HepG2 (cell line): ENCODE measurements around the gene SQOR. TPM values are rescaled to one million over a fixed set of nuclear protein-coding genes. Genes with fewer than 3 reads are reported as not detected.

Experiments used
- ATAC-seq: fragments of 200-7000 bp; cut with Tn5 transposase; 3 replicates; pipeline ENCODE4 v1.9.1; 2020; ENCODE audit warnings: mild to moderate bottlenecking, moderate library complexity
- BruUV-seq: library from RNA; stranded (reverse); fragments of 400-500 nt; replicated peaks from 2 replicates; lab custom pipeline; 2021; lab: Mats Ljungman, UMichigan
- CTCF ChIA-PET: fragments of 300-600 bp; formaldehyde crosslinking; extraction: SDS; loops from one replicate; lab custom pipeline; 2021; ENCODE audit warnings: low total read pairs, inconsistent platforms, low intra/inter-chr PET ratio; lab: Yijun Ruan, JAX
- POLR2A ChIA-PET: fragments of 350-600 bp; sonication (Branson Sonifier 250); formaldehyde crosslinking; loops from one replicate; lab custom pipeline; 2020; ENCODE audit warnings: antibody characterized with exemption, inconsistent platforms; lab: Yijun Ruan, JAX
- DNase-seq: peaks from one replicate; pipeline ENCODE4 v3.0.0-alpha.2; 2015; ENCODE audit warnings: low spot score
- FAIRE-seq: peaks from 3 replicates; lab custom pipeline; 2011; peaks lifted over from hg19 to GRCh38; lab: Jason Lieb, UNC
- H2AFZ ChIP-seq: one replicate; pipeline ENCODE4 v1.6.1; 2011; ENCODE audit warnings: low read length, inconsistent platforms
- H3K27ac ChIP-seq: fragments of 300-600 bp; 3 replicates; pipeline ENCODE4 v1.8.0; 2011; ENCODE audit warnings: mixed run types, mild to moderate bottlenecking, mixed read lengths, low read length, inconsistent platforms; ENCODE audit not compliant: insufficient read depth; ENCODE audit errors: extremely low read length
- H3K27me3 ChIP-seq, 2 experiments: fragments of 200-600 bp in 1 of 2; 2 replicates in 1 of 2; 3 replicates in 1 of 2; pipeline versions ENCODE4 v1.6.0 to v1.8.0; 2011; ENCODE audit warnings: low read length in 2 of 2, mild to moderate bottlenecking in 2 of 2, moderate library complexity in 2 of 2, inconsistent platforms in 1 of 2; ENCODE audit not compliant: insufficient read depth in 2 of 2, control insufficient read depth in 1 of 2
- H3K36me3 ChIP-seq, 2 experiments: fragments of 200-600 bp in 1 of 2; replicated peaks in 1 of 2; 2 replicates in 1 of 2; 3 replicates in 1 of 2; pipeline versions ENCODE4 v1.5.1 to v1.8.0; 2011; ENCODE audit warnings: low read length in 2 of 2, inconsistent platforms in 1 of 2; ENCODE audit not compliant: insufficient read depth in 2 of 2, control insufficient read depth in 1 of 2
- H3K4me1 ChIP-seq: 2 replicates; pipeline ENCODE4 v1.5.1; 2012; ENCODE audit warnings: low read length, inconsistent platforms; ENCODE audit not compliant: insufficient read depth
- H3K4me2 ChIP-seq: 2 replicates; pipeline ENCODE4 v1.6.0; 2011; ENCODE audit warnings: low read depth, low read length, inconsistent platforms
- H3K4me3 ChIP-seq, 3 experiments: fragments of 200-600 bp in 1 of 3; sonication (generic), shearing (Covaris generic) in 1 of 3; replicated peaks in 1 of 3; 2 replicates each; pipeline ENCODE4 v1.5.1; 2011 to 2016; ENCODE audit warnings: low read length in 3 of 3, inconsistent platforms in 2 of 3, low read depth in 2 of 3, mild to moderate bottlenecking in 2 of 3, control low read depth in 1 of 3, mixed read lengths in 1 of 3; ENCODE audit not compliant: insufficient read depth in 1 of 3
- H3K79me2 ChIP-seq: one replicate; pipeline ENCODE4 v1.6.1; 2011; ENCODE audit warnings: low read length, inconsistent platforms; ENCODE audit not compliant: insufficient read depth
- H3K9ac ChIP-seq: 2 replicates; pipeline ENCODE4 v1.6.0; 2011; ENCODE audit warnings: mild to moderate bottlenecking, low read depth, low read length, inconsistent platforms; ENCODE audit not compliant: insufficient read depth
- H3K9me3 ChIP-seq: 2 replicates; pipeline ENCODE4 v1.5.1; 2012; ENCODE audit warnings: mild to moderate bottlenecking, low read length
- H4K20me1 ChIP-seq: 2 replicates; pipeline ENCODE4 v1.6.0; 2011; ENCODE audit warnings: inconsistent platforms, mild to moderate bottlenecking, low read length, moderate library complexity; ENCODE audit not compliant: insufficient read depth
- AGO2 ChIP-seq: fragments of 200-400 bp; formaldehyde crosslinking; optimal IDR thresholded peaks from 2 replicates; pipeline ENCODE3; 2017; ENCODE audit warnings: mild to moderate bottlenecking, low read depth, low read length, moderate library complexity
- CBX1 ChIP-seq: IDR thresholded peaks from one replicate; pipeline ENCODE4 v1.6.1; 2016; ENCODE audit warnings: antibody characterized with exemption, low read depth
- IRF2 ChIP-seq: IDR thresholded peaks from 2 replicates; pipeline ENCODE4 v1.6.1; 2018; ENCODE audit warnings: missing genetic modification reagents, missing compliant biosample characterization
- JUND ChIP-seq: sonication (generic); formaldehyde crosslinking; IDR thresholded peaks from 2 replicates; pipeline ENCODE4 v1.8.0; 2022; ENCODE audit warnings: mild to moderate bottlenecking, missing genetic modification reagents
- KLF11 ChIP-seq: IDR thresholded peaks from 2 replicates; pipeline ENCODE4 v1.6.1; 2016; ENCODE audit warnings: missing compliant biosample characterization
- MXD4 ChIP-seq: IDR thresholded peaks from 2 replicates; pipeline ENCODE4 v1.6.1; 2016; ENCODE audit warnings: mild to moderate bottlenecking, missing biosample characterization, missing genetic modification reagents
- NR3C1 ChIP-seq: sonication (generic); formaldehyde crosslinking; IDR thresholded peaks from 2 replicates; pipeline ENCODE4 v1.4.0; 2020; ENCODE audit warnings: missing genetic modification reagents
- SETDB1 ChIP-seq: sonication (generic); formaldehyde crosslinking; IDR thresholded peaks from 2 replicates; pipeline ENCODE4 v1.5.1; 2020; ENCODE audit warnings: missing genetic modification reagents, mild to moderate bottlenecking, borderline replicate concordance
- TCF7 ChIP-seq: sonication (generic); IDR thresholded peaks from 2 replicates; pipeline ENCODE4 v1.6.1; 2016; ENCODE audit warnings: antibody characterized with exemption, low read depth
- TGIF2 ChIP-seq: IDR thresholded peaks from 2 replicates; pipeline ENCODE4 v1.6.1; 2016; ENCODE audit warnings: control low read depth, missing compliant biosample characterization
- ZGPAT ChIP-seq: IDR thresholded peaks from 2 replicates; pipeline ENCODE4 v1.6.1; 2016; ENCODE audit warnings: mild to moderate bottlenecking
- ZNF260 ChIP-seq: sonication (generic); formaldehyde crosslinking; IDR thresholded peaks from 2 replicates; pipeline ENCODE4 v1.4.0; 2020; ENCODE audit warnings: missing genetic modification reagents, low read depth, mild to moderate bottlenecking, borderline replicate concordance
- ZNF569 ChIP-seq: sonication (generic); formaldehyde crosslinking; IDR thresholded peaks from 2 replicates; pipeline ENCODE4 v1.5.0; 2020; ENCODE audit warnings: mild to moderate bottlenecking, missing genetic modification reagents, moderate library complexity, borderline replicate concordance
- ZNF704 ChIP-seq: sonication (generic); formaldehyde crosslinking; IDR thresholded peaks from 2 replicates; pipeline ENCODE4 v1.8.1; 2023; ENCODE audit warnings: mild to moderate bottlenecking, inconsistent platforms, moderate library complexity, missing genetic modification reagents, borderline replicate concordance
- ZNF747 ChIP-seq: sonication (generic); formaldehyde crosslinking; IDR thresholded peaks from 2 replicates; pipeline ENCODE4 v1.8.1; 2023; ENCODE audit warnings: missing genetic modification reagents, mild to moderate bottlenecking, borderline replicate concordance
- ZNF766 ChIP-seq: sonication (generic); formaldehyde crosslinking; IDR thresholded peaks from 2 replicates; pipeline ENCODE4 v1.5.0; 2020; ENCODE audit warnings: missing genetic modification reagents, borderline replicate concordance
- WGBS: methylation state at CpG from one replicate; pipeline ENCODE4 v1.1.6; 2017; ENCODE audit warnings: low lambda C conversion rate; 5-methylcytosine and 5-hydroxymethylcytosine counted together
- in situ Hi-C: cut with HindIII; loops from 2 replicates; pipeline ENCODE4 v1.10.0; 2017; ENCODE audit warnings: low pct_unique_long_range_greater_than_20kb; ENCODE audit not compliant: extremely low pct_ligation_motif_present
- intact Hi-C: fragments of 100-400 bp; cut with micrococcal nuclease; formaldehyde crosslinking; loops from one replicate; pipeline ENCODE4 v1.10.0; 2022; ENCODE audit not compliant: unreplicated experiment
- polyA plus RNA-seq, 8 experiments: library from polyadenylated mRNA; depleted of rRNA in 3 of 8; stranded (reverse) in 7 of 8; unstranded in 1 of 8; fragments of >200 nt; fragmentation: Illumina TruSeq in 4 of 8; extraction: Trizol in 4 of 8; gene quantifications; 2 replicates each; pipeline versions ENCODE4 v1.2.1 to v1.2.3, GENCODE V29; 2011 to 2016; ENCODE audit warnings: low read depth in 4 of 8, missing spikeins in 1 of 8, mixed read lengths in 1 of 8; ENCODE audit not compliant: insufficient read depth in 1 of 8
- total RNA-seq, 5 experiments: library from RNA; depleted of rRNA; stranded (reverse); fragments of >200 nt; fragmentation: Illumina TruSeq; extraction: Trizol; gene quantifications; 2 replicates each; pipeline ENCODE4 v1.2.3, GENCODE V29; 2016; ENCODE audit warnings: low read depth in 1 of 5
- TF ChIP-seq, protein P1 (sequence below): sonication (generic); formaldehyde crosslinking; IDR thresholded peaks from 2 replicates; pipeline ENCODE4 v1.5.1; 2020; ENCODE audit warnings: missing genetic modification reagents, mild to moderate bottlenecking, borderline replicate concordance
- TF ChIP-seq, protein P2 (sequence below): sonication (generic); formaldehyde crosslinking; IDR thresholded peaks from 2 replicates; pipeline ENCODE4 v1.9.0; 2021; ENCODE audit warnings: missing genetic modification reagents, borderline replicate concordance

The SQOR gene
- total and polyA plus RNA-seq, 2 of the 13 experiments (the other 11 are each of a cell fraction or from before 2014, with no cell fraction given) = 19.3 to 19.4 TPM

DNA sequence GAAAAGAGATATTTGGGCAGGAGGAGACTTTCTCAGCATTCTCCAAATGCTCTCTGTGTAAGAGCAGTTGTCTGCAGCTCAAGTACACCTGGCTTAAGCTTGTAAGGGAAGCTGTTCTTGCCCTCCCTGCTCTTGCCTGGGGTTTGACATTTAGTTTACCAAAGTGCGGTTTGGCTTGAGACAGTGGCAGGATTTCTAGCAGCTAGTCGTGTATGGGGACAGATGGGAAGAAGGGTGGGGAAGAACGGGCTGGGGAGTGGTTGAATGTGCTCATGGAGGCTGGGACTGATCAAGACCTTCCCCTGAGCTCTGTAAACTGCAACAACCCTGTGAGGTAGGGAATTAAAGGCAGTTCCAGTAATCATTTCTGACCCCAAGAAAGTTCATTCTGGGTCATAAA lies 39.8 kb downstream of the SQOR start (continued):
- TF ChIP-seq TGIF2 (CRISPR knock-in tag) = no peak
- TF ChIP-seq, protein P1, sequence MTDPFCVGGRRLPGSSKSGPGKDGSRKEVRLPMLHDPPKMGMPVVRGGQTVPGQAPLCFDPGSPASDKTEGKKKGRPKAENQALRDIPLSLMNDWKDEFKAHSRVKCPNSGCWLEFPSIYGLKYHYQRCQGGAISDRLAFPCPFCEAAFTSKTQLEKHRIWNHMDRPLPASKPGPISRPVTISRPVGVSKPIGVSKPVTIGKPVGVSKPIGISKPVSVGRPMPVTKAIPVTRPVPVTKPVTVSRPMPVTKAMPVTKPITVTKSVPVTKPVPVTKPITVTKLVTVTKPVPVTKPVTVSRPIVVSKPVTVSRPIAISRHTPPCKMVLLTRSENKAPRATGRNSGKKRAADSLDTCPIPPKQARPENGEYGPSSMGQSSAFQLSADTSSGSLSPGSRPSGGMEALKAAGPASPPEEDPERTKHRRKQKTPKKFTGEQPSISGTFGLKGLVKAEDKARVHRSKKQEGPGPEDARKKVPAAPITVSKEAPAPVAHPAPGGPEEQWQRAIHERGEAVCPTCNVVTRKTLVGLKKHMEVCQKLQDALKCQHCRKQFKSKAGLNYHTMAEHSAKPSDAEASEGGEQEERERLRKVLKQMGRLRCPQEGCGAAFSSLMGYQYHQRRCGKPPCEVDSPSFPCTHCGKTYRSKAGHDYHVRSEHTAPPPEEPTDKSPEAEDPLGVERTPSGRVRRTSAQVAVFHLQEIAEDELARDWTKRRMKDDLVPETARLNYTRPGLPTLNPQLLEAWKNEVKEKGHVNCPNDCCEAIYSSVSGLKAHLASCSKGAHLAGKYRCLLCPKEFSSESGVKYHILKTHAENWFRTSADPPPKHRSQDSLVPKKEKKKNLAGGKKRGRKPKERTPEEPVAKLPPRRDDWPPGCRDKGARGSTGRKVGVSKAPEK (CRISPR knock-in tag) = no peak
- no peak for TF ChIP-seq KLF11

DNA sequence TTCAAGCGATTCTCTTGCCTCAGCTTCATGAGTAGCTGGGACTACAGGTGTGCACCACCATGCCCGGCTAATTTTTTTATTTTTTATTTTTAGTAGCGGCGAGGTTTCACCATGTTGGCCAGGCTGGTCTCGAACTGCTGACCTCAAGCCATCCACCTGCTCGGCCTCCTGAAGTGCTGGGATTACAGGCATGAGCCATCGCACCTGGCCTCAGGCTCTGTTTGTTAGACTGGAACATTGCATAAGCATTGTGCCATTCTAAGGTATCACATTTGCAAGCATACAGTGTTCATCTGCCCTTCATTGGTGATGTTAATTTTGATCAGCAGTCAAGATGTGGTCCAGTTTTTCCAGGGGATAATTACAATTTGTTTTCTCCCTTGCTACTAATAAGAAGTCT lies 43.0 kb downstream of the SQOR start:
- POLR2A ChIA-PET = no interaction called here

More for the DNA sequence above, 43.0 kb downstream of the SQOR start:
- H3K36me3 ChIP-seq = peaks cover 0 to 2% of the 10 kb centered on the region in 2 experiments; a peak in 2 of 5 replicates
- H3K9ac ChIP-seq = no peak overlapping the region
- intact Hi-C loops (no loop called here), in situ Hi-C loops (no loop called here)
- FAIRE-seq (no peak), DNase-seq (no peak)
- no peaks in the 10 kb centered on the region for H3K9me3 ChIP-seq
- H3K27ac ChIP-seq = no peak overlapping the region
- CTCF ChIA-PET = no interaction called here
- H3K4me2 ChIP-seq = no peak overlapping the region
- no TSS peak for BruUV-seq
- H2AFZ ChIP-seq = no peak overlapping the region
- H3K4me1 ChIP-seq = no peaks in the 10 kb centered on the region
- no peaks in the 10 kb centered on the region for H3K79me2 ChIP-seq
- no peak for TF ChIP-seq ZNF766 (CRISPR knock-in tag)
- no peak for TF ChIP-seq ZNF260 (CRISPR knock-in tag)
- no peak for TF ChIP-seq NR3C1 (CRISPR knock-in tag)
- TF ChIP-seq TCF7 = no peak
- TF ChIP-seq, protein P2, sequence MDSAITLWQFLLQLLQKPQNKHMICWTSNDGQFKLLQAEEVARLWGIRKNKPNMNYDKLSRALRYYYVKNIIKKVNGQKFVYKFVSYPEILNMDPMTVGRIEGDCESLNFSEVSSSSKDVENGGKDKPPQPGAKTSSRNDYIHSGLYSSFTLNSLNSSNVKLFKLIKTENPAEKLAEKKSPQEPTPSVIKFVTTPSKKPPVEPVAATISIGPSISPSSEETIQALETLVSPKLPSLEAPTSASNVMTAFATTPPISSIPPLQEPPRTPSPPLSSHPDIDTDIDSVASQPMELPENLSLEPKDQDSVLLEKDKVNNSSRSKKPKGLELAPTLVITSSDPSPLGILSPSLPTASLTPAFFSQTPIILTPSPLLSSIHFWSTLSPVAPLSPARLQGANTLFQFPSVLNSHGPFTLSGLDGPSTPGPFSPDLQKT (CRISPR knock-in tag) = no peak
- no peak for TF ChIP-seq ZNF747 (CRISPR knock-in tag)
- no peak for TF ChIP-seq JUND (CRISPR knock-in tag)
- TF ChIP-seq MXD4 (CRISPR knock-in tag) = no peak
- no peak for TF ChIP-seq ZNF704 (CRISPR knock-in tag)
- no peak for TF ChIP-seq SETDB1 (CRISPR knock-in tag)
- TF ChIP-seq ZGPAT (CRISPR knock-in tag) = no peak
- no peak for TF ChIP-seq AGO2
- TF ChIP-seq ZNF569 (CRISPR knock-in tag) = no peak
- TF ChIP-seq CBX1 = no peak
- no peak for TF ChIP-seq IRF2 (CRISPR knock-in tag)
- TF ChIP-seq, all 625 proteins: peak for 0
- no peaks in the 10 kb centered on the region for H4K20me1 ChIP-seq
- WGBS = 95% methylated on average over 7 of the region's 7 CpGs
- no peak overlapping the region for H3K4me3 ChIP-seq
- ATAC-seq = no peak
- no peaks in the 10 kb centered on the region for H3K27me3 ChIP-seq
